NCI-H2029 treated with DMSO at 0.1 percent for 48 hours (cell line): ENCODE data around the gene FOXC1.
A peak's percentile ranks its signal among the peaks of the same experiment; 100 is the strongest.

Experiments used
- DNase-seq: peaks from one replicate; lab custom pipeline; 2025; lab: John Stamatoyannopoulos, UW

FOXC1 gene

DNA sequence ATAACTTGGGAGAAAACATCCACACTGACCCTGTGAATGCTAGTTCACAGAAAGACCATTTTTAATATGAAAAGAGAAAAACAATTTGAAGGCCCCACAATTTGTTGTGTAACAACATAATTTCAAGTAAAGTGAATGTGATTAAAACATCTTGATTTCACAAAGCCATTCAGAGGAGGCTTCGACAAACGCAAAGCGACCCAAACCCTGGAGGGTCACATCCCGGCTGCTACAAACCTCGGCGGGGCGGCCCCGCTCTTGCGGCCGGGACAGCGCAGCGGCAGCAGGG lies 14.0 kb downstream of the FOXC1 start:
- DNase-seq: no peak

DNA sequence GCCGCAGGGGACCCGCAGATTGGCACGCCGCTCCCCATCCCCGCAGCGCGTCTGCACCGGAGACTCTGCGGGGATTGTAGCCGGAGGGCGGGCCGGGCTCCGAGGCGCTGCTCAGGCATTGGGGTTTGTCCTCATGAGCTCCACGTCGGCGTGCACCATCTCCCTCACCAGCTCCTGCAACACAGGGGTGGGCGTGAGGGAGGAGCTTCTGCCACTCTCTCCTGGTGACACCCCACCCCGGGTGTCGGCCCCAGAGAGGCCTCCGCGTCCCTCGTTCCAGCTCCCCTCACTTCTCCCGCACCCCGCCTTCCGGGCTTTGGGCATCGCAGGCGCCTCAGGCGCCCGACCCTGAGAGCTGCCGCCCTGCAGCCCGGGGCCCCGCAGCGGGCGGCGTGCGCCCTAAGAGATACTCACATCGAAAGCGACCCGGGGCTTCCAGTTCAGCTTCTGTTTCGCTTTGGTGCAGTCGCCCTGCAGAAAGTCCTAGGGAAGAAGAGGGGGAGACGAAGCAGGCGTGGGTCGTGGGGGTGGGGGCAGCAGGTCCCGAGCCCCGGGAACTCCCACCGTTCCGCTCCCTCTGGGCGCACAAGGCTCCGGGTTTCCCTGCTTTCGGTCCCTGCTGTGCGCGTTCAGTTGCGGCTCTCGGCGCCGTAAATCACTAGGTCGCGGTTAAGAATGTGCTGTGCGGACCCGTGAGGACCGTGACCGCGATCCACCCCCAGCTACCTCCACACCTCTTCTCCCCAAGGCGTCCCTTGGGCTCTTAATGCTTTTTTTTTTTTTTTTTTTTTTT lies 14.5 kb downstream of the FOXC1 start:
- no peak for DNase-seq

DNA sequence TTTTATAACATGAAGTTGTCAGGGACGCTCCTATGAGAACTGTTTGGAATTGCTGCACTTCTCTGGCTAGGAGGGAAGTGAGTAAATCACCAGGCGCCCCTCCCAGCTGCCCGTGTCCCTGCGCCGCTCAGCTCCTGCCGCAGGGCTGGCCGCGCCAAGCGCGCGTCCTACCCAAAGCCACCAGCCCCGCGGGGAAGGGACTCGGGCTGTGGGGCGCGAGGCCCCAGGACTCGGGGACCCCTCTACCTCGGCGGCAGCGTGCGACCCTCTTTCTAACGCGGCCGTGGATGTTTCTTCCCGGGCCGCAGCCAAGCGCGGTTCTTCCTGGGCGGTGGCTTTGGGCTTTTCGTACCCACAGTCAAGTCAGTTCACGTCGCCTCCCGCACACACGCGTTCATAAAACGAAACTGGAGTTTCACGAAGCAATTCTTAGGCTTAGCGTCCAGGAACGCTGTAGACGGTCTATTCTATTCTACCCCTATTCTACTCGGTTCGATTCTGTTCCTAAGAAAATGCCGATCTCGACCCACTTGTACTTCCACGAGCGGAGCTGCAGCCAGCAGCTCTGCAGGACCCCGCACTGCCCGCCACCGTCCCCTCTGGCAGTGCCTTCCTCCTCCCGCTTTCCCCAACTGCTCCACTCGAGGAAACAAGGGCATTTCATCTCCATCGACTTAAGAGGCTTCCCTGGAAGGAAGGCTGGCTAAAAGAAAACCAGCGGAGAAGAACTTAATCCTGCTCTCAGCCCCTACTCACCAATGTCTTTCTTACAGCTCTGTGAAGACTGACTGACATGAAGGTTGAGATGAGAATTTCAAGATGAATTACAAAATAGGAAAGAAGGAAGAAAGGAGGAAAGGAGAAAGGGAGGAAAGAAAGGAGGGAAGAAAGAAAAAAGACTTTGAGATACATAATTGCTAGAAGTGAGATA lies 15.4 kb downstream of the FOXC1 start:
- DNase-seq: no peak

DNA sequence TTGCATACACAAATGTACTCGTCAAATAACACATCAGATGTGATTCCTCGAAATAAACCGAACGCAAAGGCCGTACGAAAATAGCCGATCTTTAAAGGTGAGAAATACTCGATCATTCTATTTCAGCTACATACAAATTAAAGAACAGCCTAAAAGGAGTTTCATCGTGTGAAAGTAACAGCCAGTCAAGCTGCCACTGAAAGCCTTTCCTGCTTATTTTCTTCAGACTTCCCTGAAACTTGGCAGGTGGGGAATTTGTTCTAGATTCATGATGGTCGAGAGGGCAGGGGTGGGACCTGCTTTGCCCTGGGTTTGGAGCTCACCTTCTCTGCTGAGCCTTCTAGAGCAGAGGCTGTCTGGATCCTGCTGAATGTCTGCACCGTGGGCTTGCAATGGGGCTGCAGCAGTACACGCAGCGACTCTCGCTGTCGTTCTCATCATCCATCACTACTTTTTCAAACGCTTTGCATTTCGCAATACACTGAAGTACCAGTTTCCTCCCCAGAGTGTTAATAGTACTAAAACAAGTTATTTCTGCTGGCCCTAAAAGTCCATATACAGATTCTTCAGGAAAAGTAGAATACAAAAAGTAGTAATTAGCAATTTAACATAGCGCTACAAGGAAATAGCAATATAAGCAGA lies 16.2 kb downstream of the FOXC1 start:
- DNase-seq: no peak

DNA sequence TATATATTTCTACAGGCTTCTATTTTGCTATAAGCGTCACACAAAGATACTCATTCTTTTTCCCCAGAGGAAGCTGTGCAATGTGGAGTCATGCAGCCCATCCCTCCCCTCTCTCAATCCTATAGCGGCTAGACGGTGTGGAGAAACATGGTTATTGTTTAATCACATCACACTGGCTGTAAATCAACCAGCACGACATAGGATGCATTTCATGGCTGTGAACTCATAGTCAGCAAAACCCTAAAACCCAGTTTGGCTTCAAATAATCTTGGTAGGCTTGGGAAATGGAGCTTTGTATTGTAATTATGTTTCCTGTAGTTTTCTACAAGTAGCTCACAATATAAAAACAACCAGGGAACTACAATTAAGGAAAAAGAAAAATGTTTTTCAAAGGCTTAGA lies 16.8 kb downstream of the FOXC1 start:
- DNase-seq: no peak

DNA sequence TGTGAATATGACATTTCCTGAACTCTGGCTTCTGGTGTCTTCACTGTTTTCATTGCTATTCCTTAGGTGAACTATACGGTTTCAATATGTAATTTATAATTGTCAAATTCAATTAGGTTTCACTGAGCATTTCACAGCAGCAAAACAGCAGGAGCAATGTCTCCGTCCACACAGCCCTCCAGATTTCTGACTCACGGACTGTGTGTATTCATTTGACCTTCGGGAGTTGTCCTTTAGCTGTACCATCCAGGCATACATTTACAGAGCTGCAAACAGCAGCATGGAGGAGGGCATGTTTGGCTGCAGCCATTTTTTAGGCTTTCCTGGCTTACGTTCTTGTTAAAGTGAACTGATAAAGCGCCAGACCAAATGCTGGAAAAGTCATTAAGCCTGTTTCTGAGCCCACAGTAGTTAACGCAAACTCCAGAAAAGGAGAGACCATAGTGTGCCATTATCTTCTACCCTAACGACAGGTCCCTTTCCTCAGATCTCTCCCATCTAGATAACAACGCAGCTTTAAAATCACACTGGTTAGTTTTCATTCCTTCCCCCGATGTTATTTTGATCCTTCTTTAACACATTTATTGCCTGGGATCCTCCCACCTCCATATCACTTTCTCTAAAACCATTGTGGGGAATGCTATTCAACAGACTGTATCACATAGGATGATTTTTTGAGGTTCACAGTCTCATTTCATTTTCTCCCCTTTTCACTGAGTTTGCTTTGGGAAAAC lies 18.3 kb downstream of the FOXC1 start:
- DNase-seq: no peak

DNA sequence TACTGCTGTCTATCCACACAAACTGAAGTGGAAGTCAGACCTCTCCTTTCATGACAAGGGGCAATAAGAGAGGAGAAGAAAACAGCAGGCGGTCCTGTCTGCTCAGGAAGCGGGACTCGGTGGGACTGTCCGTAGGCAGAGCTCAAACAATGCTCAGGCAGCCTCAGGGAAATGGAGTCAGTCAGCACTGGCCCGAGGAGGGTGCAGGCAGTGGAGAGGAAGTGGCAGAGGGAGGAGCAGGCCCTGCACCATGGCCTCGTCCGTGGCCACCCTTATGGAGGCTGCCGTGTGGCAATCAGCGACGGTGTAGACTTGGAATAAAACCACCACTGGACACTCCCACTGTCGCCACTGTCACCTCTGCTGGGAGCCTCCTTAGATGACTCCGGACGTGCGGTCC lies 19.6 kb downstream of the FOXC1 start:
- DNase-seq: no peak

DNA sequence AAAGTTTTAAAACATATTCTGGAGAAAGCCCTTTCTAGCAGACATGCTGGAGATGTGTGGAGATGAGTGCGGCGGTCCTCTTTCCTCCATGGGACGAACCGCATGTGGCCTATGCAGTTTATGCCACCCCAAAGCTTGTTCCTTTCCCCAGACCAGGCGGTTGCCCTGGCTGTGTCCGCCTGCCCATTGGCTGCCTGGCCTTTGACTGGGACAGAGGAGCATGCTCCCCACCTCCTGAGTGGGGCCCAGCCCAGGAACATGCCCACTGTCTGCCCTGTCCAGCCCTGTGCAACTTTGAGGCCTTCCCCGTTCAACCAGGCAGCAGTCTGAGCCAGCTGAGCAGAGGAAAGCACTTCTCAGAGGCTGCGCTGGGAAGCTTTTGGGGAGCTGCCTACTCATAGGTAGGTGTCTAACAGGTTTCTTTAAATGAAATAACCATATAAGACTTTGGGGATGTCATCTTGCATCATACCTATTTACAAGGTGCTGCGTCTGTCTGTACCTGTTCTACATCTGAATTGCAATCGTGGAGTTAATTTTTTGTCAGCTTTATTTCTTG lies 20.6 kb downstream of the FOXC1 start:
- DNase-seq: no peak

DNA sequence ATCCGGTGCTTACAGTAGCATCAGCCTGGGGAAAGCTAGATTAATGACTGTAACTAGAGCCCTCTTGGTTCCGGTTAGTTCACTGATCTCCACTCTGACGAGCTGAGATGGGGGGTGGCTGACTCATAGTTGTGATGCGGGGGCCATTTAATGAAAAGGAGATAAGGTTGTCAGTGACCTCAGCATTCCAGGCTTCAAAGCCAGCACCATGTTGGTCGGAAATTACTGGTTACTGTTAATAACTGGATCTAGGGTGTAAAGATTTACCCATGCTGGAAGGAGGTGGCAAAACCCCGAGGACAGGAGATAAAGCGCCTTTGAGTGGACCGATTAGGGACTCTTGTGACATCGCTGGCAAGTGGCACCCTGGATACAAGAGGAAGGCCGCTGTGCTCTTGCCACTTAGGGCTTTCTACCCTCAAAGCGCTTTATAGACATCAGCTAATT lies 21.1 kb downstream of the FOXC1 start:
- peak; percentile 53 for DNase-seq

DNA sequence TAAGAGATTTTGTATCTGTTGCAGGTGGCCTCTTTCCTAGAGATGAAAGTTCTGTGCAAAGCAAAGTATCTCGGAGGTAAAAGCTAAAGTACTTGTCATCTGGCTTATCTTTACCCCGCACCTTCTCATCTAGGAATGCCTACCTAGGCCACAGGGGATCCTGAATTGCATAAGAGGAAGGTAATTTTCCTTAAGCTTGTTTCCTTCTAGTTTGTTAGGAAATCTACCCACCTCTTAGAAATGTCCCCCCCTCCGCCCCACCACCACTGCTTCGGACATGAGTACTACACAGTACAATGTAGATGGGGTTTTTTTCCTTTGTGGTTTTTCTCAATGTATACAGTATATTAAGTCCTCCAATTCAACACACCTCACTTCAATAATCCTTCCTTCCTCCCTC lies 21.5 kb downstream of the FOXC1 start:
- DNase-seq: no peak

DNA sequence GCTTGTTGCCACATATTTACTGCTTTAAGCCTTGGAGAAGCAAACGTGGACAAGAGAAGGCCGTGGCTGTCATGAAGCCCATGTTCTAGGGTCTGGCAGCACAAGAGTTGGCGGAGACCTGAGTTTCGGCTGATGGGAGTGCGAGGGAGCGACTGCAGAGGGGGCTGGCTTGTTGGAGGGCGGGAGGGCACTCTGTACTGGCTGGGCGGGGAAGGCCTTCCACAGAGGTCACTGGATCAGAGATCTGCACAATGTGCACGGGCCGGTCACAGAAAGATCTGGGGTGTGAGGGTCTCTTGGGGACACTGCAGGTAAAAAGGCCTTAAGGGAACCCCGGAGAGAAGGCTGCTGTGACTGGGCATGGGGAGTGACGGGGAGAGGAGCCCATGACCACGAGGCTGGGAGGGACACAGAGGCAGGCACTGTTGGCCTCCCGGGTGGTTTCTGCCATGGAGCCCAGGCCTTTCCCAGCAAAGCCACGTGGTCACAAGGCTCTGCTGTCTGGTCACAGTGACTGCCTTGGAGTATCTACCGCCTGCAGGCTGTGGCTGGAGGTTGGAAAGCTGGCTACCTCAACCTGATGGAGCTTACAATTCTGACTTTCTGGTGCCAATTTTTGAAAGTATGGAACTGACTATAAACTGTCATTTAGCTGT lies 23.8 kb downstream of the FOXC1 start:
- no peak for DNase-seq

DNA sequence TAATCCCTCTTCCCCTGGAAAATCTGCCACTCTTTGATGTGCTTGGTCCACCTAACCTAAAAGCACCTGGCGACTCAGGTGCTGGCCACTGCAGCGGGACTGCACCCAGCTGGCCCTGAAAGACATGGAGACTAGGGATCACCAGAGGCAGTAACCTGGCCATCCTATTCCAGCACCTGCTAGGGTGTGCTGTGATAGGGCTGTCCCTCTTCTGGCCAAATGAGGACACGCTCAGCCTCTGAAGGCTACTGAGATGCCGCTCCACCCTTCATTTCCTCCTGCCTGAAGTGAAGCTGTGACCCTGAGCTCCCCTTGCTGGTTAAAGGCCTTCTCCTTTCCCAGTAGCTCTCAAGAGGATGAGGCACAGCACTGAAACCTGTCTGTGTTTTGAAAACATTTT lies 24.4 kb downstream of the FOXC1 start:
- no peak for DNase-seq

DNA sequence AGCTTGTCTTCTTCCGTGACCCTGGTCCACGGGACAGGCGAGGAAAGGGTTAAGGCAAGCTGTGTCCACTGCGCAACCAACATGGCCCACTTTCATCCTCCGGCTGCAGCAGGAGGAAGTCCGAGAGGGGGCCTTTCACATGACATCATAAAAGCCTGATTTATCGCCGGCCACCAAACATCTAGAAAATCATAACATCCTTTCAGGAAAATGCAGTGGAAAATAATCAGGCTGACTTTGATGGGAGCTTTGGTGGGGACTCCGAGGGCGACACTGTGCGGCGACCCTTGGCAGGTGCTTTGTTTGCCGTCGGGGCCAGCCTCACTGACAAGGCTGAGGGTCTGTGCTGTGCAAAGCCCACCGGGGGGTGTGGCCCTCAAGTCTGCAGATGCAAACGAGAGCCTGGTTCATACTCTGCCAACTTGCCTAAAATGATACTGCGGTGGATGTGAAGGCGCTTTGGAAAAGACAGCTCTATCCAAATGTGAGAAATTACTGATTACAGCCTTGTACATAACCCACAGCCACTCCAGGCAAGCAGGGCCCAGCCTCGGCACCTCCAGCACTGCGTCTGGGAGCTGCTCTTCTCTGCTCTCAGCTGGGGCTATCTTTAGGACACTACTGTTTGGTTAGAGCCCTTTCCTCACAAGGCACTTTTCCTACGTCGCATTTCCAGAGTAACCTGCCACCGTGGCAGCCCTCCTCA lies 25.7 kb downstream of the FOXC1 start:
- no peak for DNase-seq

DNA sequence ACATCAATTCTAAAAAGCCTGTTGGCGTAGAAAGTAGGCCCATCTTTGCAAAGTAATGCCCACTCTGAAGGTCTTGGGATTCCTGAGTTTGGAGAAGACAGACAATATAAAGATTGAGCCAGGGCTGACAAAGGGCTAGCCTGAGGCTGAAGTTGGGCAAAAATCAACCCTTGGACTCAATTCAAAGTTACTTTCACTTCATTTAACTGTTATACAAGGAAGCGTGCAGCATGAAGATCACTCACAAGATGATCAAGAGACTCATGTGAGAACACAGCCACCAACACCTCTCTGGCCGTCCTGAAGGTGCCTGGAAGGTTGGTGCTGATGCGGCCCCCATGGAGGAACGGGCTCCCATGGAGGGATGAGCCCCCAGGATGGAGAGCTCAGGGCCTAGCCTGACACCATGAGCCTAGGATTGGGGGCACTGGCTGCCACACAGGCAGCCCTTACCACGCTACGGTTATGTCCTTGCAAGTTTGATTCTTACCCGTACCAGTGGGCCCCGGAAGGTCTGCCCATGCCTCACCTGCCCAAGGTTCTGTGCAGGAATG lies 26.6 kb downstream of the FOXC1 start:
- no peak for DNase-seq

DNA sequence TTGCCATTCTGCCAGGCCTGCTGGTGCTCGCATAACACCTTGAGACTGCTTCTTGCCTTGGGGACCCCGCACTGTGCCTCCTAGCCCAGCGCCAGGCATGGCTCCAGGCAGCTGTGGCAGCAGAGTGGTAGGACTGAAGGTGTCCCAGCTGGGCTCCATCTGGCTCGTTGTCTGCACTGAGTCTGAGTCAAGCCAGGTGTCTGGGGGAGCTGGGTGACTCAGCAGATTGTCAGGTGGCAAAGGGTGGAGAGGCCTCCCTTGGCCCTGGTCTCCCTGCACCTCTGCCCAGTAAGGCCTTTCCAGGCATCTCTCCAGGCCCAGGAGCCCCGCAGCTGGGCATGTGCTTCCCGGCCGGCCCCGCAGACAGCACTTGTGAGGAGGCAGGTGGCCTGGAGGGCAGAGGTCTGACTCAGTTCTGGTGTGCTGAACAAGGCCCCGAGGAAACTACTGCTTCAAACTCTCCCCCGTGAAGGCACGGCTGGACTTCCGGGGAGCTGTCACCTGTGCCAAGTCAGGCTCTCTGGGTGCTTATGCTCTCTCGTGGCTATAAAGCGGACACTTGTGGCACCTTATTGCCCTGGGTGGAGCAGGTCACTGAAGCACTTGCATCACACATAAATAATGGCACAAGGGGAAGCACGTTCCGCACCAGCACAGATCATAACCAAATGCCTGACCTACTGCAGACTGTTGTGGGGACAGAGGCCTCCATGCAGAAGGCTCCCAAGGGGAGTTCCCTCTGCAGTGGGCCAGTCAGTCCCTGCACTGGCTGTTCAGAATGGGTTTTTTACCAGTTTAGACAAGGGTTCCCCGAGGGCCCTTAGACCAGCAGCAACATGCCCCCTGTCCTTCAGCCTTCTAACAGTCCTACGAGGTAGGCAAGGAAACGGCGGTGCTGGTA lies 27.5 kb downstream of the FOXC1 start:
- peak; percentile 88 for DNase-seq

DNA sequence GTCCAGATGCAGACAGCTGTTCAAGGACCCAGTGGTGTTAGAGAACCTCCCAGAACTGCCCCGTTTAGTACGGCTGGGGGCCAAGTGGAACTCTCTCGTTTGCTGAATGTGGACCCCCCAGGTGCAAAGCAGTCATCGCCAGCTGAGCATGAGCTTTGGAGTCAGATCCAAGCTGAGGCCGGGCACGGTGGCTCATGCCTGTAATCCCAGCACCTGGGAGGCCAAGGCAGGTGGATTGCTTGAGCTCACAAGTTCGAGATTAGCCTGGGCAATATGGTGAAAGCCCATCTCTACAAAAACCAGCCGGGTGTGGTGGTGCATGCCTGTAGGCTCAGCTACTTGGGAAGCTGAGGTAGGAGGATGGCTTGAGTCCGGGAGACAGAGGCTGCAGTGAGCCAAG lies 29.7 kb downstream of the FOXC1 start:
- no peak for DNase-seq

DNA sequence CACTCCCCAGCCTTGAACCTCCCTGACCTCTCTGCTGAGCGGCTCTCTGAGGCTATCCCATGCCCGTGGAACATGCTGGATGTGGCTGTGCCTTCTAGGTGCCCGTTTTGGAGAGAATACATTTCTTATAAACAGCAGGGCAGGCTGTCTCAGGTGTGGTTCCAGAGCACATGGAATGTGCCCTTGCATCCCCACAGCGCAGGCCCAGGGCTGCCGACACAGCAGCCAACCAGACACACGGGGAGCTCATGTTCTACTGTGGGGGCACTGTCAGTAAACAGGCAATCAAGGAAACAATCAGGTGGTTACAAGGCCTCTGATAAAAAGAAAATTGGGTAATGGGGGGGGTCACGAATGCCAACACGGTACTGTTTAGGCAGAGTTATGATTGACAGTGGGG lies 30.8 kb downstream of the FOXC1 start:
- DNase-seq: no peak

DNA sequence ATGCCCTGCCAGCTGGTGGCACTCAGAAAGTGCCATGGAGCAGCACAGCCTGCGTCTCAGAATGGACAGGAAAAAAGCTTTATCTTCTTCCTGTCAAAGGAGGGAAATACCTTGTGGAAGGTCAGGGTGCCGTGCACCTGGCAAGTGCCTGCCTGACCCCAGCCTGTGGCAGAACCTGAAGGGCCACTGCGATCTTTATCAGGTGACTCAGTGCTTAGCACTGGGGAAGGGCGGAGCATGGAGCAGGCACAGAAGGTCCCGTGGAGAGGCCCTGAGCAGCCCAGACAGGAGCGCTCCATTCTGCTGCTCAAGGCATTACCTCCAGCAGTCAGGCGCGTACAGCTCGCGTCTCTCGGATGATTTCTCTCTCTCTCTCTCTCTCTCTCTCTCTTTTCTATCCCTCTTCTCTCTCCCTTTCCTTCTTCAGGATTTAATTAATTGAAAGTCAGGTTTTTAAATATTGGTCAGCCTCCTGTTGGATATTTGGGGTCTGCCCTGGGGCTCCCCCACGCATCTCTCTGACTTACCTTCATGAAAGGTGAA lies 31.7 kb downstream of the FOXC1 start:
- DNase-seq: no peak

DNA sequence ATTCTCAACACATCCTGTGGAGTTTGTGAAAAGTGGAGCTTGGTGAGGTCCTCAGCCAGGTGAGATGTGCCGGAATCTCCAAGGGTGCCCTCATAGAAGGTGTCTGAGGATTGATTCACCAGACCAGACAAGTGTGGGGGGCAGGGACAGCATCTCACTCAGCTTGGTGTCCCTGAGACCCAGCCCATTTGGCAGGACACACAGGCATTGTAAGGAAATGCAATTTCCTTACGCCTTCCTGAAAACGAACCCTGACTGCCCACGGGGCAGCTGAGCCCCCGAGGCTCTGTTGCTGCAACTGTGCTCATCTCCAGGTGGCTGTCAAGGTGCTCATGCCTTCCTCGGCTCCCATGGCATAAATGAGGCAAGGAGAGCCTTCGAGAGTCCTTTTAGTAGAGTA lies 33.4 kb downstream of the FOXC1 start:
- no peak for DNase-seq
